ENCODE results near the gene FNDC3B.

The FNDC3B gene

GRCh38 chr3:172139528-172140276 lies 100.3 kb downstream of the FNDC3B start:
- intact Hi-C loops (cut with DNase I): no loop called here
- no peak for DNase-seq

DNA sequence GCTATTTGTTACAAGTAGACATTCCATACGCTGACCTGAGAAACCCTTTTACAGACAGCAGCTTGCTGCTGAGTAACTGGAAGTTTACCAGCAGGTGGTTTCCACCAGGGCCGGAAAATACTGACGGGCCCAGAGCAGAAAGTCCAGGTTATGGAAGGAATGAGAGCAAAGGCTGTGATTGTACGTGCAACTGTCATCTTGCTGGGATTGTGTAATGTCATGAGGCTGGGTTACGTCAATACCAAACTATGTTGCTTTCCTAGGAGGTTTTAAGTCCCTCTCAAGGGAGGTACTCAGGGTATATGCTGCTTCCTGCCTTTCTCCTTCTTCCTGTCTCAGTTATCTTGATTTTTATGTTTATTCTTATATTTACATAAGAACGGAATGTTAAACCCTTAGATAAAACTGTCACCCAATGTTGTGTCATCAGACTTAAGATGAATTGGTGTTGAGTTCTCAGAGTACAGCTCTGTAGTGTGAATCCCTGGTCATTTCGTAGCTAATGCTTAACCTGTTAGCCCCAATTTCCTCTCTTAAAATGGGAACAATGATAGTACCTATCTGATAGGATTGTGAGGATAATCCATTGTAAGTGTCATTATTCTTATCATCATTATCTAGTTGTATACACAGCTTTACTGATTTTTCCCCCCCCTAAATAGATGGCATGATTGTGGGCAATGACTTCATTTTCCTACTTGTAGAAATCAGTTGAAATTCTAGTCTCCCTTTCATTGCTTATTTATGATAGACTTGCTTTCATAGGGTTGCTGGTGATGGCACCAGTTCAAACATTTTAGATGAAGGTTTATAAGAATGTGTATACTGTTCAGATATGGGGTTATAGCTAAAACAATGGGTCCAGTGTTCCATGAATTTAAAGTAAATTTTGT lies 101.4 kb downstream of the FNDC3B start:
- DNase-seq: no peak
- intact Hi-C loops (cut with DNase I): no loop called here

DNA sequence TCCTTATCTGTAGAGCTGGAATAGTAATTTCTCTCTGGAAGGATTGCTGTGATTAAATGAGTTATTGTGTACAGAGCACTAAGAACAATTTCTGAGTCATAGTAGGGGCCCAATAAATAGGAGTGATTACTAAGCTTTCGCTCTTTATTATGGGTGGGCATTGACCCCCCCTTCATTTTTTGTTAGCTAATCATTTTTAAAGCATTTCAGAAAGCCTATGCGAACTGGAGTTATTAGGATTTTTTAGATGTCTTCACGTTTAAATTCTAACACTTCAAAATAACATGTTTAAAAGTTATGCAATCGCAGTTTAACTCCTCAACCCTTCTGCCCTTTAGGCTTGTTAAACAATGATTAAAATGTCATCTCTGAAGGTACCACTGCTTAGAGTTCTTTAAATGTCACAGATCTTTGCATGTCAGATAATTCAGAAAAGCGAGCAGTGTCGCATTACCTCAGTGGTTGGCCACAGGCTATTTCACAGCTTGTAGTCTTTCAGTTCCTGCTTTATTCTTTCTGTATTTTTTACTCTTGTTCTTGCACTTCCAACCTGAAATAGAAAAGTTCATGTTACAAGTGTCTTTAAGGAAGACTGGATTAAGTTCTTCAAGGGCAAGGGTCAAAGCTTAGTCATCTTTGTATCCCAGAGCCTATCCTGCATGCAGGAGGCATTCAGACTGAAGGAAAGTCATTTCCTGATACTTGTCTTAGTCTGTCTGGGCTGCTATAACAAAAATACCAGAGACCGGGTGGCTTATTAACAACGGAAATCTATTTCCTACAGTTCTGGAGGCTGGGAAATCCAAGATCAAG lies 102.9 kb downstream of the FNDC3B start:
- no peak for DNase-seq
- intact Hi-C loops (cut with DNase I): no loop called here

DNA sequence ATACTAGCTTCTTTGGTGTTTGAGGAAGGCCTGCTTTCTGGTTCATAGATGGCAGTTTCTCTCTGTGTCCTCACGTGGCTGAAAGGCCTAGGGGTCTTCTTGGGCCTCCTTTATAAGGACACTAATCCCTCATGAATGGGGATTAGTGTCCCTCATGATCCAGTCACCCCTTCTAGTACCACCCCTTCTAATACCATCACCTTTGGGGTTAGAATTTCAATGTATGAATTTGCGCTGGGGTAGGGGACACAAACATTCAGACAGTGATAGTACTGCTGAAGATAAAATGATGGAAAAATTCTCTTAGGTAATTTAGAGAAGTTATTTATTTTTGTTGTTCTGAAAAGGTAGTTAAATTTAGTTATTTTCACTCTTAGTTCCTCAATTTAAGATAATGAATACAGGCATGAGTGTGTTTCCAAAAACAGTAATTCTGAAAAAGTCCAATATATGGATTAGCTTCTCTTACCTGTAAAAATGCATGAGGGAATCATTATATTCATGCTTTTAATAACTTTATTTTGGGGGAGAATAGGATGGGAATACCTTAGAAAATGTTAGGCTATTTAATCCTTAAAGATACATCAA lies 103.6 kb downstream of the FNDC3B start:
- no peak for DNase-seq
- intact Hi-C loops (cut with DNase I): no loop called here

- intact Hi-C loops (cut with DNase I): no loop called here
- DNase-seq: no peak
Measured at GRCh38 chr3:172143739-172144497, 104.5 kb downstream of the FNDC3B start.

DNA sequence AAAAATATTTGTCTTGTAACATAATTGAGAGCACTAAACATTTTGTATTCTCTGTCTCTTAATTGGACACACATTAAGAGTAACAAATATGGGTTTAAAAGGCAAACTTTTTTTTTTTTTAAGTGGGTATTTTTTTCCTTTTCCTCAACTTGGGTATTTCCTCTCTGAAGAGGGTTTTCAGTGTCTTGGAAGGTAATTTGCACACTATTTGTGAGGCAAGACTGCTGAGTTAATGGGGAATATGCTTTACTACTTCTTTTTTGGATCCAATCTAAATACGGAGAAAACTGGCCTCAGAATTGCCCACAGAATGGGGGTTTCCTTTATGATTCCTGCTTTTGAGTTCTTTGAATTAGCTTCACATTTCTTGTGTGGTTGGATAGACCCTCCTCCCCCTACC lies 105.2 kb downstream of the FNDC3B start:
- intact Hi-C loops (cut with DNase I): no loop called here
- no peak for DNase-seq

DNA sequence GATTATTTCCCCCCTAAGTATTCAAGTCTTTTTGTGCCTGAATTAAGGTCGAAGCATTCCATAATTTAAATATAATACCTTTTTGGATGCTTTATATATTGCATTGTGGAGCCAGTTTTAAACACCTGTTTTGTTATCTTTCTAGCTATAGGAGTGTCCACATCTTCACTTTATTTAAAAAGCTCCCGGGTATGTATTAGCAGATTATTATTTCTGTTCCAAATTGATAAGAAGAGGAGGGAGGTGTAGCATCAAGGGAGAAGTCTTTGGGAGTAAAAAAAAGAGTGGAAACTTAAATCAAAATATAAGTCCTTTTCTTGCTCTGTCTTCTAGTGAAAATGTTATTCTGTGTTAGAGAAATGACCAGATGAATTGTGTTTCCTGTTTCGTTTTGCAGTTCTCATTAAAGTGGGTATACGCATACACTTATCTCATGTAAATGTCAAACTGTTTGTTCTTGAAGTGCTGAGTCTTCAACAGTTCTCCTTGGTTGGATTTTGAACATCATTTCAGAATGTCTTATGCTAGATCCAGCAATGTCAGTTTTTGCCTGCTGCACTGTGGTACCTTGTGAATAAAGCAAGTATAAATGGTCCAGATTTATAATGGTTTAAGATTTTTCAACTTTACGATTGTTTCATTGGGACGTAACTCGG lies 105.8 kb downstream of the FNDC3B start:
- intact Hi-C loops (cut with DNase I): no loop called here
- DNase-seq: no peak

DNA sequence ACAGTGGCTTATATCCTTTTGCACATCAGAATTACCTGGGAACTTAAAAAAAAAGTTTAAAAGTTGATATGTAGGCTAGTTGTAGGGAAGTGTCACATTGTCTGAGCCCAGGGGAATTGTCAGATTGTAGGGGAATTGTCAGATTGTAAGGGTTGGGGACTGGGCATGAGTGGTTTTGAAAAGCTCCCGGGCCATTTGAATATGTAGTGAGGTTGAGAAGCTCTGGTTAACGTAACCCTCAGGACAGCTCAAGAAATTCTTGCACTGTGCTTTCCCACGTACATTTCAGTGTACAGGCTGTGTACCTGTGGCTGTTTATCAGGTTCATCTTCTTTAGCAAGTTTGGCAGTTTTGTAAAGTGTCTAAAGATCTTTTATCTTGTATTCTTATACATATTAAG lies 107.0 kb downstream of the FNDC3B start:
- no peak for DNase-seq
- intact Hi-C loops (cut with DNase I): no loop called here

- intact Hi-C loops (cut with DNase I): no loop called here
- no peak for DNase-seq
Measured at GRCh38 chr3:172147113-172147818, 107.9 kb downstream of the FNDC3B start.

DNA sequence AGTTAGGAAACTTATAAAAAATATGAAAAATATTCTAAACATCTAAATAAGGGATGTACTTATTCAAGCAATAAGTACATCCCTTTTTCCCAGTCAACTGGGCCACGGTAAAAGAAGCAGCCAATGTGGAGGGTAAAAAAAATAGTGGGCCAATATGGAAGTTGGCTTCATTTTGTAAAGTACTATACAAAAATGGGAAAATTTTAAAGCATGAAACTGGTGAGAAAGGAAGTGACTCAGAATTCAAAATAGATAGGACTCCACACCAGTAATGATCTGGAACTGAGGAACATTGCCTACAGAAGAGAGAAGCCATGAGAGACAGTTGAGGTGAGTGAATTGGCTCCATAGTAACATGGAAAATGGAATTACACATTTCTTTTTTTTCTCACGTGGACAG lies 108.9 kb downstream of the FNDC3B start:
- intact Hi-C loops (cut with DNase I): no loop called here
- no peak for DNase-seq

DNA sequence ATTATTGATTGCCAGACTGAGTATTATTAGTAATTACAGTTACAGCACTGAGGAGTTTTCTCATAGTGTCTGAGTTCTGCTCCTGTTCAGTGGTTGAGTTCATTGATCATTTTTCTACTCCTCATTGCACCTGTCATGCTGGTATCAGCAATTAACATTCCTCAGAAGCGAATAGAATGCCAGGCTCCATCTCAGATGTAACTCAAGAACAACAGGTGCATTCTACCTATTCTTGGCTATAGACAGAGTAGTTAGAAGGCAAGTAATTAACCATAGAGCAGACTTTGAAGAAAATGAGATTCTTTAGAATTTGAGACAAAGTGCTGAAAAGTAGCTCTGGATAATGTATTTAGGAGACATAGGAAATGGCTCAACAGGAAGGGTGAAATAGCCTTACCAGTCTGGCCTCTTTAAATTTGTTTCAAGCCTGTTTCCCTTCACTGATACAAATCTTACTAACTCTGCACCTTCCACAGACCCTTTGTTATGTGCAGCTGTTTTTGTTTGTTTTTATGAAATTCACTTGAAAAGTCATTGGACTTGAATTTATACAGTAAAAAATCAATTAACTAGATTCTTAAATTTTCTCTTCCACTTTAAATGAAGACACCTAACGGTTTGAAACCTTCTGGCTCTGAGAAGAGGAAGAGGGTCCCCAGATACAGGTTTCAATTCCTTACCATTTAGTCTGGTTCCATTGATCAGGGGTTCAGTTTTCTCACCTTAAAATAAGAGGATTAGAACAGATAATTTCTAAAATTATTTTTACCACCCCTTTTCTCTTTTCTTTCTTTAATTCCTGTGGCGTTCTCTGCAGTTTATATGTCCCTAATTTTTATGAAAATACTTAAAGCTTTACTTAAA lies 109.6 kb downstream of the FNDC3B start:
- intact Hi-C loops (cut with DNase I): no loop called here

DNA sequence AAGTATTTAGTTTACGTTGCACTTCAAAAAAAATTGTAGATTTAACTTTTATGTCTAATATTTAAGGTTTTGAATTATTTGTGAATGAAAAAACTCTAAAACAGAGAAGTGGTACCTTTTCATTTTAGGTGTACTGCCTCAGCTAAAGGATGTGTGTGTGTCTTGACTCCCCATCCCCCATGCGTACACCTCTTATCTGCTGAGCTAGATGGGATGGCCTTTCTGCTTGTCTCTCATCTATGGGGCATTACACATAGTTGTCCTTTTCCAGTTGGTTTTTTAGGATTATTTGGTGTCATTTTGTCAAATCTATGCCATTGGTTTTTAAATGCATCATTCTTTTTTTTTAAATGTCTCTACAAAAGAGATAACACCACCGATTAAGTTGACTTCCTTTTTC lies 110.9 kb downstream of the FNDC3B start:
- intact Hi-C loops (cut with DNase I): no loop called here
- DNase-seq: no peak

More for the DNA sequence above, 109.6 kb downstream of the FNDC3B start:
- DNase-seq: no peak

GRCh38 chr3:172150913-172151650 lies 111.7 kb downstream of the FNDC3B start:
- no peak for DNase-seq
- intact Hi-C loops (cut with DNase I): no loop called here

- DNase-seq: no peak
- intact Hi-C loops (cut with DNase I): no loop called here
Measured at GRCh38 chr3:172151651-172152649, 112.6 kb downstream of the FNDC3B start.

- DNase-seq: no peak
- intact Hi-C loops (cut with DNase I): no loop called here
Measured at GRCh38 chr3:172152874-172153273, 113.5 kb downstream of the FNDC3B start.

All from head of caudate nucleus (tissue), 42 donors.